Measurements from ENCODE around the gene NR3C1.

Gene NR3C1

GRCh38 chr5:143261748-143262392 lies 141.6 kb downstream of the NR3C1 start:
- no peak for DNase-seq (ENCODE audit: low read depth)

- DNase-seq (ENCODE audit: low read depth), result no peak
Measured at GRCh38 chr5:143259254-143259605, 144.3 kb downstream of the NR3C1 start.

- no peak for DNase-seq (ENCODE audit: low read depth)
Measured at GRCh38 chr5:143258559-143259253, 144.8 kb downstream of the NR3C1 start.

DNA sequence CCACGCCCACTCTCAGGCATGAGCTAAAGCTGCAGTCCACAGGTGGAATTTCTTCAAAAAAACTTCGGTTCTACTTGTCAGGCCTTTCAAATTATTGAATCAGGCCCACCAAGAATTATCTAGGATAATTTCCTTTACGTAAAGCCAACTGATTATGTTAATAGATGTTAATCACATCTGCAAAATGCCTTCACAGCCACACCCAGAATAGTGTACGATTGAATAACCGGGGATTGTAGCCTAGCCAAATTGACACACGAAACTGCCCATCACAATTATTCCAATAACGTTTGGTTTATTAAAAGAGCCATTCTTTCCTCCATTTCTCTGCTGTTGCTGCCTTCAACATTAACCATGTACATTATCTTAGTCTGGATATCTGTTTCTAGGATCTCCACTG lies 148.7 kb downstream of the NR3C1 start:
- DNase-seq (ENCODE audit: low read depth), result no peak

- no peak for DNase-seq (ENCODE audit: low read depth)
Measured at GRCh38 chr5:143251946-143252345, 151.5 kb downstream of the NR3C1 start.

DNA sequence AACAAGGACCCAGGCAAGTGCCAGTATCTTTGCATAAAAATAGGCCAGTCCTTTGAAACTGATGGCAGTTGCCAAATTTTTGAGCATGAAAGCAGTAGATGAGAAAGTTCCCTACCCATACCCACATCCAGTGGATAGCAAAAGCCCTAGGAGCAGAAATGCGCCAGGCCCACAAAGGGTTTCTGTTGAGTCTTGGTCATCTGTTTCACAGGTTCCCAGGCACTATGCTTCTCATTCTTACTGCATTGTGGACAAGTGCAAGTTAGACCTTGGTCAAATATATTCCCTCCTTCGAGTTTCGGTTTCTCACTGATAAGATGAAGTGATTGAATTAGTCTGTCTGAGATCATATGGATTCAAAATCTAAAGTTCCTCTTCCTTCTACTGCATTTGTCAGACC lies 152.3 kb downstream of the NR3C1 start:
- DNase-seq (ENCODE audit: low read depth), result no peak

DNA sequence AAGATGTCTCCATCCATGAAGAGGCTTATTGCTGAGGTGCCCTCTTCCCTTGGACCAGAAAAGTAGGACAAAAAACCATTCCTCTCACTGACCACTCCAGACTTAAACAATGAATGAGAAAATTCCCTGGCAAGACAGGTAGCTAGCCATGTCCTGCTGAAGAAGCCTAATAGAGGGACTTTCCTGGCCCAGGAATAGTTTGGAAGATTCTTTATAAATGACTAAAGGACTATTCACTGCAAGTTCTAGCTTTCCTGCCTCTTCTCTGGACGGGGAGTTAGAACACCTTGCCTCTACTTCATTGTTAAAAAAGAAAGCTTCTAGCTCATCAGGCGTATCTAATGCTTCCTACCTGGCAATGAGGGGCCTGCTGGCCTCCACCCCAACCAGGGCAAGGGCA lies 153.6 kb downstream of the NR3C1 start:
- DNase-seq (ENCODE audit: low read depth), result no peak

GRCh38 chr5:143248822-143249579 lies 154.5 kb downstream of the NR3C1 start:
- no peak for DNase-seq (ENCODE audit: low read depth)

GRCh38 chr5:143248391-143248790 lies 155.1 kb downstream of the NR3C1 start:
- DNase-seq (ENCODE audit: low read depth), result no peak

DNA sequence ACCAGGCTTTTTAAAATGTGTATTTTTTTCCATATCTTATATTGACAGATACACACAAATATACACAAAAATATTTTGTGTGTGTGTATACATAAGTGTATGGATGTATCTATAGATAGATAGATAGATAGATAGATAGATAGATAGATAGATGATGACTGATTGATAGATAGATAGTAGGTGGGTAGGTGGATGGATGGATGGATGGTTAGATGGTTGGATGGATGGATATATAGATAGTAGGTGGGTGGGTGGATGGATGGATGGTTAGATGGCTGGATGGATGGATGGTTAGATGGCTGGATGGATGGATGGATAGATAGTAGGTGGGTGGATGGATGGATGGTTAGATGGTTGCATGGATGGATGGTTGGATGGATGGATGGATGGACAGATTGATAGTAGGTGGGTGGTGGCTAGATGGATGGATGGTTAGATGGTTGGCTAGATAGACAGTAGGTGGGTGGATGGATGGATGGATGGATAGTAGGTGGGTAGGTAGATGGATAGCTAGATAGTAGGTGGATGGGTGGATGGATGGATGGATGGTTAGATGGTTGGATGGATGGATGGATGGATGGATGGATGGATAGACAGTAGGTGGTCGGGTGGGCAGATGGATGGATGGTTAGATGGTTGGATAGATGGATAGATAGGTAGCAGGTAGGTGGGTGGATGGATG lies 156.2 kb downstream of the NR3C1 start:
- no peak for DNase-seq (ENCODE audit: low read depth)

GRCh38 chr5:143245929-143246561 lies 157.4 kb downstream of the NR3C1 start:
- DNase-seq (ENCODE audit: low read depth), result no peak

DNA sequence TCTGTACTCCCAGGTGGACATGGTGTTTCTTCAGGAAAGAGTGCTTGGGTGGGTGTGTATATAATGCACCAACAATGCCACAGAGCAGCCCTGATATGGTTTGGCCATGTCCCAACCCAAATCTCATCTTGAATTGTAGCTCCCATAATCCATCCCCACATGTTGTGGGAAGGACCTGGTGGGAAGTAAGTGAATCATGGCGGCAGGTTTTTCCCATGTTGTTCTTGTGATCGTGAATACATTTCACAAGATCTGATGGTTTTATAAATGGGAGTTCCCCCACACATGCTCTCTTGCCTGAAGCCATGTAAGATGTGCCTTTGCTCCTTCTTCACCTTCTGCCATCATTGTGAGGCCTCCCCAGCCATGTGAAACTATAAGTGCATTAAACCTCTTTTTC lies 158.5 kb downstream of the NR3C1 start:
- no peak for DNase-seq (ENCODE audit: low read depth)

DNA sequence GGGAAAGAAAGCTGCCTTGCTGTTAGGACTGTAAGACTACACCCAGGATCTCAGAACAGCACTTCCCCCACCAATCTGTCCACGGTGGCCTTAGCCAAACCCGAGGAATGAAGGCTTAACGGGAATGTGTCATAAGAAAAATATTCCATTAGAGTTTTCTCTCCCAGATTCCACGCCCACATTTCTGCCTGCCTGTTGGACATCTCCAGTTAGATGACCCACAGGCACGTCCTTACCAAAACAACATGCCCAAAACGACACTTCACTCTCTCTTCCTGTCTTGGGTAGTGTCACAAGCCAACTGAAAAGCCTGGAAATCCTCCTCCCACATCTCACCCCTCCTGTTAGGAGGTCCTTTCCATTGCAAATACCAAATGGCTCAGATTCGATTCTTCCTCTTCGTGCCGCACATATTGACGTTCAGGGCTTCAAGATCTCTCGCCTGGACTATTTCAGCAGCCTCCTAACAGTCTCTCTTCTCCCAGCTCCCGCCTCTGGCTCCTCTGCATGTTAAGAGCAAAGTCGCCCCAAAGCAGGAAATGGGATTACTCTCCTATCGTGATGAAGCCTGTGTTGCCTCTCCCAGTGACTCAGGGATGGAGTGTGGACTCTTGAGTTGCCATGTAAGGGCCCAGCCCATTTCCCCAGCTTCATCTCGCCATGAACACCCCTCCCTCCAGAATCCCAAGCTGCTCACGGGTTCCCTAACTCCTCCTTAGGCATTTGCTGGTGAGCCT lies 159.3 kb downstream of the NR3C1 start:
- DNase-seq (ENCODE audit: low read depth), result no peak

DNA sequence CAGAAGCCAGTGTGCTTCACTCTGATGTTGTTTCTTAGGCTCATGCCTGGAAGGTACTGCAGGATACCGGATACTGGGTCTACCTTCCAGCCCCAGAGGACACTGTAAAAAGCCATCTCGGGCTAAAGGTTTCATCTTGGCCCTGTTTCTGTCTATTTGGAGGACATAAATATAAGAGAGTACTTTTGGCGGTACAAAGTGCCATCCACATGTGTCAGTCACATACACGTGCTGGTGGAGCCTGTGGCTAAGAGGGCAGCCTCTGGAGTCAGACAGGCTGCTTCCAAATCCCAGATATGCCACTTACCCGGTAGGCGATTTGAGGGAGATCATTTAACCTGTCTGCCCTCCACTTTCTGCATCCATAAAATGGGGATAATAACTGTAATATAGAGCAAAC lies 160.4 kb downstream of the NR3C1 start:
- DNase-seq (ENCODE audit: low read depth), result no peak

DNA sequence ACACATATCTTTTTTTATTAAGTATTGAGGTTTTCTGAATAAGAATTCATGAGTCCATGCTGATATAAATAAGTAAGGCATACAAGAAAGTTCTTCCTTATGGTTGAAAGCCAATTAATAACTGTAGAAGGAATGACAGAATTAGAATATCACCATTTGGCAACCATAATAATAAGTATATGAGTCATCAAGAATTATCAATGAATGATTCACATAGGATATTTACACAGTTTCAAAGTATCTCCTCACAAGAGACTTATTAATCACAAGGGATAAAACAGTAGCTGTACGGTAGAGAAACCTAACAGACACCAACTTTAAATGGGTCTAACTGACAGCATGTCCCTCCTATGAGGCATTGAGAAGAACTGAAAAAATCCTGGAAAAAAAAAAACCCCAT lies 161.6 kb downstream of the NR3C1 start:
- DNase-seq (ENCODE audit: low read depth), result no peak

DNA sequence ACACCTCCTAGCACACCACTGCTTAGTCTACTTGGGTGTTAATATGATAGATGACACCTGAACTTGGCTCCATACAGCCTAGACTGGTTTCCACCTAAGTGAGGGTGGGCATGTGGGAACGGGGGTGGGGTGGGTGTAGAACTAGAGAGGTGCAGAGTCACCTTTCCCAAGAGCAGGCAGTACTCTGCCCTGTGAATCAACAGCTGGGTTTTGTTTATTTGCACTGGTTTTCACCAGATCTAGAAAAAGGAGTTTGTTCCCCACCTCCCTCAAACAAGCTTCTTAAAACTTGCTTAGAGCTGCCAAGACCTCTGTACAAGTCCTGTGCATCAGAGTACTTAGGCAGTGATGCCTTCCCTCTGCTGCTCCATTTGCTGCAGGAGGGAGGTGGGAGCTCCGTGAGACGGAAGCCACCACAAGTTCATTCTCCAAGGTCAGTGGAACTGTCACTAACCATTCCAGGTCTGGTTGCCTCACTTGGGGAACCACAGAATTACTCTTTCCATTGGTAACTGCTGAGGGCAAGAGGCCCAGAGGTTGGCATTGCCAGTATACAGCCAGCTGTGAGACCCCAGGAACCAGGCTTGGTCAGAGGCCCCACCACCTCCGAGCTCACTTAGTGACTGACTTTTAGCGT lies 163.5 kb downstream of the NR3C1 start:
- no peak for DNase-seq (ENCODE audit: low read depth)

DNA sequence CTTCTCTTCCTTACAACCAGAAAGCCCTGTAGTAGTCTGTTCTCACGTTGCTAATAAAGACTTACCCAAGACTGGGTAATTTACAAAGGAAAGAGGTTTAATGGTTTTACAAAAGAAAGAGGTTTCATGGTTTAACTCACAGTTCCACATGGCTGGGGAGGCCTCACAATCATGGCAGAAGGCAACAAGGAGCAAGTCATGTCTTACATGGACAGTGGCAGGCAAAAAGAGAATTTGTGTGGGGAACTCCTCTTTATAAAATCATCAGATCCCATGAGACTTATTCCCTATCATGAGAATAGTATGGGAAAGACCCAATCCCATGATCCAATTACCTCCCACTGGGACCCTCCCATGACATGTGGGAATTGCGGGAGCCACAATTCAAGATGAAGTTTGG lies 164.9 kb downstream of the NR3C1 start:
- DNase-seq (ENCODE audit: low read depth), result no peak

- DNase-seq (ENCODE audit: low read depth), result no peak
Measured at GRCh38 chr5:143237664-143238063, 165.8 kb downstream of the NR3C1 start.

GRCh38 chr5:143236682-143237081 lies 166.8 kb downstream of the NR3C1 start:
- no peak for DNase-seq (ENCODE audit: low read depth)

GRCh38 chr5:143235423-143235822 lies 168.1 kb downstream of the NR3C1 start:
- no peak for DNase-seq (ENCODE audit: low read depth)
